NOMO-1 treated with DMSO at 0.1 percent for 48 hours (cell line): ENCODE results near the gene SPINK8.
"Not testable (repeated sequence)": the region's sequence is repeated elsewhere in the genome, so short reads cannot be mapped to it uniquely, and the experiment has no call there.

ENCODE experiments used
- DNase-seq: peaks from one replicate; lab custom pipeline; 2025; ENCODE audit not compliant: unreplicated experiment; lab: John Stamatoyannopoulos, UW

SPINK8 gene

GRCh38 chr3:48280881-48281280 is 52.6 kb downstream of the SPINK8 start:
- DNase-seq, result no peak

GRCh38 chr3:48278884-48279559 is 54.4 kb downstream of the SPINK8 start:
- DNase-seq, result no peak

- DNase-seq, result no peak
These were observed 56.4 kb downstream of the SPINK8 start for GRCh38 chr3:48276911-48277641.

- no peak for DNase-seq
These were observed 58.0 kb downstream of the SPINK8 start for GRCh38 chr3:48275287-48276027.

- no peak for DNase-seq
These were observed 59.0 kb downstream of the SPINK8 start for GRCh38 chr3:48274452-48274851.

GRCh38 chr3:48273594-48274211 is 59.8 kb downstream of the SPINK8 start:
- DNase-seq, result peak; percentile 53

GRCh38 chr3:48271763-48272498 is 61.5 kb downstream of the SPINK8 start:
- no peak for DNase-seq

GRCh38 chr3:48271223-48271622 is 62.2 kb downstream of the SPINK8 start:
- not testable (repeated sequence) for DNase-seq

- DNase-seq, result no peak
These were observed 63.2 kb downstream of the SPINK8 start for GRCh38 chr3:48270306-48270705.

- no peak for DNase-seq
These were observed 63.9 kb downstream of the SPINK8 start for GRCh38 chr3:48269592-48269991.

- DNase-seq, result no peak
These were observed 64.4 kb downstream of the SPINK8 start for GRCh38 chr3:48268936-48269561.

- no peak for DNase-seq
These were observed 65.0 kb downstream of the SPINK8 start for GRCh38 chr3:48268381-48268935.

GRCh38 chr3:48267782-48268181 is 65.7 kb downstream of the SPINK8 start:
- DNase-seq, result no peak

GRCh38 chr3:48258530-48258929 is 74.9 kb downstream of the SPINK8 start:
- no peak for DNase-seq
